GM12878 (cell line): Measurements from ENCODE around the gene CHTOP. TPM values are rescaled to one million over a fixed set of nuclear protein-coding genes. Genes with fewer than 3 reads are reported as not detected.

ENCODE experiments used
- CEBPB ChIP-seq, 2 experiments: fragments of 150-350 bp in 1 of 2; IDR thresholded peaks; 2 replicates each; pipeline ENCODE4 v1.6.1; 2012 to 2014; ENCODE audit warnings: low read depth in 2 of 2, low read length in 2 of 2, borderline replicate concordance in 1 of 2, inconsistent platforms in 1 of 2
- CHD2 ChIP-seq: IDR thresholded peaks from 2 replicates; pipeline ENCODE4 v1.6.1; 2011; ENCODE audit warnings: low read depth, low read length, improper control_type of control experiment, borderline replicate concordance
- CTCF ChIP-seq, 3 experiments: IDR thresholded peaks in 2 of 3; conservative IDR thresholded peaks in 1 of 3; 2 replicates each; pipeline ENCODE4 v1.5.1; 2011; ENCODE audit warnings: low read depth in 3 of 3, low read length in 3 of 3, mild to moderate bottlenecking in 3 of 3, control low read depth in 2 of 3, moderate library complexity in 2 of 3, inconsistent platforms in 1 of 3, mixed read lengths in 1 of 3; ENCODE audit not compliant: control insufficient read depth in 2 of 3, insufficient read depth in 1 of 3; ENCODE audit errors: extremely low read depth in 1 of 3
- E2F8 ChIP-seq: fragments of 450-650 bp; IDR thresholded peaks from 2 replicates; pipeline ENCODE4 v1.6.1; 2018; ENCODE audit warnings: mild to moderate bottlenecking, low read depth, moderate library complexity; ENCODE audit not compliant: partially characterized antibody
- EED ChIP-seq: sonication (generic); IDR thresholded peaks from 2 replicates; pipeline ENCODE4 v1.6.1; 2016; ENCODE audit warnings: antibody characterized with exemption, low read depth
- JUNB ChIP-seq: IDR thresholded peaks from 2 replicates; pipeline ENCODE4 v1.6.1; 2016; ENCODE audit warnings: antibody characterized with exemption, mild to moderate bottlenecking
- MEF2B ChIP-seq: fragments of 450-650 bp; IDR thresholded peaks from 2 replicates; pipeline ENCODE4 v1.6.1; 2018; ENCODE audit warnings: mild to moderate bottlenecking, moderate library complexity; ENCODE audit not compliant: partially characterized antibody, poor library complexity, severe bottlenecking
- NKRF ChIP-seq: fragments of 450-650 bp; conservative IDR thresholded peaks from 2 replicates; pipeline ENCODE4 v1.6.1; 2017; ENCODE audit warnings: mild to moderate bottlenecking, moderate library complexity
- NRF1 ChIP-seq: conservative IDR thresholded peaks from 2 replicates; pipeline ENCODE4 v1.6.1; 2011; ENCODE audit warnings: mild to moderate bottlenecking, low read depth, low read length, improper control_type of control experiment
- PAX8 ChIP-seq: fragments of 450-650 bp; IDR thresholded peaks from 2 replicates; pipeline ENCODE4 v1.6.1; 2017; ENCODE audit warnings: mild to moderate bottlenecking, moderate library complexity
- PBX3 ChIP-seq: IDR thresholded peaks from 2 replicates; pipeline ENCODE4 v1.6.1; 2011; ENCODE audit warnings: mild to moderate bottlenecking, low read depth, low read length, moderate library complexity; ENCODE audit not compliant: insufficient replicate concordance
- STAT1 ChIP-seq: fragments of 450-650 bp; conservative IDR thresholded peaks from 2 replicates; pipeline ENCODE4 v1.6.1; 2014; ENCODE audit warnings: antibody characterized with exemption, mild to moderate bottlenecking
- TARDBP ChIP-seq: IDR thresholded peaks from 2 replicates; pipeline ENCODE4 v1.6.1; 2016; ENCODE audit warnings: borderline replicate concordance
- ZNF207 ChIP-seq: fragments of 450-650 bp; IDR thresholded peaks from 2 replicates; pipeline ENCODE4 v1.6.1; 2014; ENCODE audit warnings: antibody characterized with exemption, mild to moderate bottlenecking, borderline replicate concordance
- ZNF592 ChIP-seq: fragments of 450-650 bp; IDR thresholded peaks from 2 replicates; pipeline ENCODE4 v1.6.1; 2017; ENCODE audit warnings: mild to moderate bottlenecking, moderate library complexity
- polyA plus RNA-seq, 11 experiments: library from polyadenylated mRNA; depleted of rRNA in 4 of 11; unstranded in 6 of 11; stranded (reverse) in 5 of 11; fragments of >200 nt; fragmentation: Nextera tagmentation in 4 of 11; fragmentation: Illumina TruSeq in 1 of 11; extraction: Ambion mirVana in 4 of 11; extraction: Trizol in 1 of 11; gene quantifications; 1 replicate in 1 of 11; 2 replicates in 10 of 11; pipeline versions ENCODE4 v1.2.1 to v1.2.3, GENCODE V29; 2011 to 2016; ENCODE audit warnings: inconsistent platforms in 2 of 11, missing spikeins in 2 of 11, low read depth in 1 of 11
- total RNA-seq, 4 experiments: library from RNA; depleted of rRNA in 3 of 4; stranded (reverse); fragments of >200 nt in 3 of 4; fragmentation: Illumina TruSeq in 1 of 4; extraction: Trizol in 1 of 4; gene quantifications; 2 replicates each; pipeline versions ENCODE4 v1.2.1 to v1.2.3, GENCODE V29; 2013 to 2021

The CHTOP gene
- total and polyA plus RNA-seq, 10 of the 15 experiments (the other 5 are each of a cell fraction or from before 2014, with no cell fraction given), result 8.4 to 93.8 (median 52.3) TPM

GRCh38 chr1:153670859-153671627 lies 37.2 kb downstream of the CHTOP start, which contains the start of gene ILF2 (continued):
- TF ChIP-seq NRF1, result no peak
- peak; percentile 24 for TF ChIP-seq E2F8
- no peak for TF ChIP-seq PBX3
- peak; percentile 8; the same call in 1 of the 2 replicates for TF ChIP-seq JUNB
- no peak for TF ChIP-seq ZNF592
- peak; percentile 97 for TF ChIP-seq TARDBP
- peak; percentile 83; the same call in 1 of the 2 replicates for TF ChIP-seq STAT1
- TF ChIP-seq MEF2B, result peak; percentile 12
- peak; percentile 13 to 47 (median 32); a peak in 4 of 6 replicates for TF ChIP-seq CTCF (IDR thresholded peaks at IDR 0.05 in 2 of 3, conservative IDR thresholded peaks at IDR 0.05 in 1 of 3; ENCODE audit: control insufficient read depth in 2 of 3, extremely low read depth in 1 of 3, insufficient read depth in 1 of 3, low read depth in 3 of 3, low read length in 3 of 3)
- no peak; a peak in 1 of 4 replicates for TF ChIP-seq CEBPB (IDR thresholded peaks at IDR 0.05; ENCODE audit: borderline replicate concordance in 1 of 2, low read depth in 2 of 2, low read length in 2 of 2)
- TF ChIP-seq ZNF207, result 0 out of 2 replicates have a peak, but pooled peaks have one; percentile 62
- TF ChIP-seq CHD2, result peak; percentile 92
- TF ChIP-seq PAX8, result 0 out of 2 replicates have a peak, but pooled peaks have one; percentile 80
- TF ChIP-seq EED, result peak; percentile 48; the same call in 1 of the 2 replicates
- peak; percentile 12; the same call in 1 of the 2 replicates for TF ChIP-seq NKRF
